ENCODE measurements around the gene RCOR3.
"Not testable (repeated sequence)": the region's sequence is repeated elsewhere in the genome, so short reads cannot be mapped to it uniquely, and the experiment has no call there.

Gene RCOR3

GRCh38 chr1:211292411-211292810, 33.2 kb downstream of the RCOR3 start:
- H3K9ac ChIP-seq (ENCODE audit: low read depth, low read length), result no peak overlapping the region
- no peaks in the 10 kb centered on the region for H3K9me3 ChIP-seq (ENCODE audit: control insufficient read depth, insufficient read depth, low read length)
- H3K4me3 ChIP-seq (ENCODE audit: low read depth, low read length), result no peak overlapping the region
- H3K27me3 ChIP-seq (ENCODE audit: control insufficient read depth, insufficient read depth, low read length), result no peaks in the 10 kb centered on the region
- no peaks in the 10 kb centered on the region; the same call in 1 of the 2 replicates for H3K4me1 ChIP-seq (ENCODE audit: control insufficient read depth, insufficient read depth, low read length)
- H3K36me3 ChIP-seq (ENCODE audit: control insufficient read depth, insufficient read depth, low read length), result peaks cover 86% of the 10 kb centered on the region
- H3K27ac ChIP-seq (ENCODE audit: low read depth, low read length), result no peak overlapping the region

GRCh38 chr1:211296396-211296795, 37.2 kb downstream of the RCOR3 start:
- H3K36me3 ChIP-seq (ENCODE audit: control insufficient read depth, insufficient read depth, low read length), result peaks cover 71% of the 10 kb centered on the region
- no peak overlapping the region for H3K4me3 ChIP-seq (ENCODE audit: low read depth, low read length)
- no peak overlapping the region for H3K9ac ChIP-seq (ENCODE audit: low read depth, low read length)
- H3K9me3 ChIP-seq (ENCODE audit: control insufficient read depth, insufficient read depth, low read length), result no peaks in the 10 kb centered on the region
- H3K4me1 ChIP-seq (ENCODE audit: control insufficient read depth, insufficient read depth, low read length), result peaks cover 8% of the 10 kb centered on the region; the same call in 1 of the 2 replicates
- H3K27ac ChIP-seq (ENCODE audit: low read depth, low read length), result no peak overlapping the region
- no peaks in the 10 kb centered on the region for H3K27me3 ChIP-seq (ENCODE audit: control insufficient read depth, insufficient read depth, low read length)

DNA sequence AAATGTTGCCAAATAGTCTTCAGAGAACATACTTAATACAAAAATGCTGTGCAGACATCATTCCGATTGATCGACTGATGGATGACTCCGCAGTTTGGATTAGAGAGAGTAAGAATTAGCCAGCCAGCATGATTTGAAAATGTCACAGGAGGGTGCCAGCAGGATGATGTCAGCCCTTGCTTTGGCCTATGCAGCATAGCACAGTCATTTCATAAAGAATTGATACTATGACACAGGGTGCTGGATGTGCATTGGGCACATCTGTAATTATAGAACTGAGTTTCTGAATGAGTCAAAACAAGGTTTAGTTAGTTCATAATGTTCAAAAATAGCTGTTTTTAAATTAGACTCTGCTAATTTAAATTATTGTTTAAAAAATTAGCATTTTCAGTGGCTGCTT, 45.9 kb downstream of the RCOR3 start:
- Histone ChIP-seq H3K4me1 (ENCODE audit: control insufficient read depth, insufficient read depth, low read length) (peaks cover 4% of the 10 kb centered on the region; the same call in 1 of the 2 replicates), H3K9me3 (ENCODE audit: control insufficient read depth, insufficient read depth, low read length) (no peaks in the 10 kb centered on the region), H3K27ac (ENCODE audit: low read depth, low read length) (no peak overlapping the region), H3K4me3 (ENCODE audit: low read depth, low read length) (no peak overlapping the region), H3K36me3 (ENCODE audit: control insufficient read depth, insufficient read depth, low read length) (peaks cover 58% of the 10 kb centered on the region), H3K9ac (ENCODE audit: low read depth, low read length) (no peak overlapping the region), H3K27me3 (ENCODE audit: control insufficient read depth, insufficient read depth, low read length) (no peaks in the 10 kb centered on the region)

DNA sequence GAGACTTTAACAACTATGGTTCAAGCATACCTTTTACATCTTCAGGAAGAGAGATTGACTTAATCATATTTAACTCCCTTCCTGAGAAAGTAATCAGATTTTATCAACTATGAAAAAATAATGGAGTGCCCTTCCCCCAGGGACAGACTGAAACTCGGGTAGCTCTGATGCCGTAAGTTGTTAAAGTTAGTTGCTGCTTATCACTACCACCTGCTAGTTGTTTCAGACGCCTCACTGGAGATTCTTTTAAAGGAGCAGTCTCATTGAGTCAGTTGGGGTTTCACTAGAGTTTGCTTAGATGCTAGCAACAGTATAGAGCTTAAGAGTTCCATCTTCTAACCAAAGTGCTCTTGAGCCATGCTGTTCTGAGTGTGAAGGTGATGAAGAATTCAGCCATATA, 50.5 kb downstream of the RCOR3 start:
- Histone ChIP-seq H3K27ac (ENCODE audit: low read depth, low read length) (no peak overlapping the region), H3K36me3 (ENCODE audit: control insufficient read depth, insufficient read depth, low read length) (peaks cover 58% of the 10 kb centered on the region), H3K4me3 (ENCODE audit: low read depth, low read length) (no peak overlapping the region), H3K27me3 (ENCODE audit: control insufficient read depth, insufficient read depth, low read length) (no peaks in the 10 kb centered on the region), H3K9ac (ENCODE audit: low read depth, low read length) (no peak overlapping the region), H3K9me3 (ENCODE audit: control insufficient read depth, insufficient read depth, low read length) (no peaks in the 10 kb centered on the region), H3K4me1 (ENCODE audit: control insufficient read depth, insufficient read depth, low read length) (peaks cover 4% of the 10 kb centered on the region; the same call in 1 of the 2 replicates)

- no peak overlapping the region for H3K9ac ChIP-seq (ENCODE audit: low read depth, low read length)
- no peaks in the 10 kb centered on the region for H3K27me3 ChIP-seq (ENCODE audit: control insufficient read depth, insufficient read depth, low read length)
- H3K4me3 ChIP-seq (ENCODE audit: low read depth, low read length), result no peak overlapping the region
- no peaks in the 10 kb centered on the region for H3K4me1 ChIP-seq (ENCODE audit: control insufficient read depth, insufficient read depth, low read length)
- peaks cover 49% of the 10 kb centered on the region for H3K36me3 ChIP-seq (ENCODE audit: control insufficient read depth, insufficient read depth, low read length)
- H3K27ac ChIP-seq (ENCODE audit: low read depth, low read length), result no peak overlapping the region
- no peaks in the 10 kb centered on the region for H3K9me3 ChIP-seq (ENCODE audit: control insufficient read depth, insufficient read depth, low read length)
These were observed 54.2 kb downstream of the RCOR3 start for GRCh38 chr1:211313392-211313791.

GRCh38 chr1:211318576-211319280, 59.6 kb downstream of the RCOR3 start:
- Histone ChIP-seq H3K4me1 (ENCODE audit: control insufficient read depth, insufficient read depth, low read length) (no peaks in the 10 kb centered on the region), H3K27ac (ENCODE audit: low read depth, low read length) (no peak overlapping the region), H3K9ac (ENCODE audit: low read depth, low read length) (no peak overlapping the region), H3K27me3 (ENCODE audit: control insufficient read depth, insufficient read depth, low read length) (no peaks in the 10 kb centered on the region), H3K4me3 (ENCODE audit: low read depth, low read length) (no peak overlapping the region), H3K36me3 (ENCODE audit: control insufficient read depth, insufficient read depth, low read length) (peaks cover 21% of the 10 kb centered on the region), H3K9me3 (ENCODE audit: control insufficient read depth, insufficient read depth, low read length) (no peaks in the 10 kb centered on the region)

DNA sequence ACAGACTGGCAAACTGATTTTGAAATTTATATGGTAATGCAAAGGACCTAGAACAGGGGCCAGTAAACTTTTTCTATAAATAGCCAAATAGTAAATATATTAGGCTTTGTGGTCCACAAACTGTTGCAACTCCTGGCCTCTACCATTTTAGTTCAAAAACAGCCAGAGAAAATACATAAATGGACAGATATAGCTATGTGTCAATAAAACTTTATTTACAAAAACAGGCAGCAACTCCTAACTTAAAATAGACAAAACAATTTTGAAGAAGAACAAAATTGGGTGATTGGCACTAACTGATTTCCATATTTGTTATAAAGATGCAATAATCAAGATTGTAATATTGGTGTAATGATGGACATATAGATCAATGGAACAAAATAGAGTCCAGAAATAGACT, 60.7 kb downstream of the RCOR3 start:
- Histone ChIP-seq H3K27ac (ENCODE audit: low read depth, low read length) (no peak overlapping the region), H3K9ac (ENCODE audit: low read depth, low read length) (no peak overlapping the region), H3K27me3 (ENCODE audit: control insufficient read depth, insufficient read depth, low read length) (no peaks in the 10 kb centered on the region), H3K4me3 (ENCODE audit: low read depth, low read length) (no peak overlapping the region), H3K36me3 (ENCODE audit: control insufficient read depth, insufficient read depth, low read length) (peaks cover 9% of the 10 kb centered on the region; the same call in 1 of the 2 replicates), H3K9me3 (ENCODE audit: control insufficient read depth, insufficient read depth, low read length) (no peaks in the 10 kb centered on the region), H3K4me1 (ENCODE audit: control insufficient read depth, insufficient read depth, low read length) (no peaks in the 10 kb centered on the region)

- H3K9me3 ChIP-seq (ENCODE audit: control insufficient read depth, insufficient read depth, low read length), result no peaks in the 10 kb centered on the region
- no peak overlapping the region for H3K27ac ChIP-seq (ENCODE audit: low read depth, low read length)
- no peaks in the 10 kb centered on the region for H3K36me3 ChIP-seq (ENCODE audit: control insufficient read depth, insufficient read depth, low read length)
- no peaks in the 10 kb centered on the region for H3K4me1 ChIP-seq (ENCODE audit: control insufficient read depth, insufficient read depth, low read length)
- 0 out of 2 replicates have a peak, but pooled peaks cover 5% of the 10 kb centered on the region for H3K27me3 ChIP-seq (ENCODE audit: control insufficient read depth, insufficient read depth, low read length)
- H3K4me3 ChIP-seq (ENCODE audit: low read depth, low read length), result no peak overlapping the region
- no peak overlapping the region for H3K9ac ChIP-seq (ENCODE audit: low read depth, low read length)
These were observed 61.8 kb downstream of the RCOR3 start for GRCh38 chr1:211320980-211321379.

DNA sequence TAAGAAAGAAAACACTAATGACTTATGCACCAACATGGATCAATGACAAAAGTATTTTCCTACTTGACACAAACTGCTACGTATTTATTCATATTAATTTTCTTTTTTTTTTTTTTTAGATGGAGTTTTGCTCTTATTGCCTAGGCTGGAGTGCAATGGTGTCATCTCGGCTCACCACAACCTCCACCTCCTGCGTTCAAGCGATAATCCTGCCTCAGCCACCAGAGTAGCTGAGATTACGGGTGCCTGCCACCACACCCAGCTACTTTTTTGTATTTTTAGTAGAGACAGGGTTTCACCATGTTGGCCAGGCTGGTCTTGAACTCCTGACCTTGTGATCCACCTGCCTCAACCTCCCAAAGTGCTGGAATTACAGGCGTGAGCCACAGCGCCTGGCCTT, 62.5 kb downstream of the RCOR3 start:
- H3K27ac ChIP-seq (ENCODE audit: low read depth, low read length); H3K4me3 ChIP-seq (ENCODE audit: low read depth, low read length); H3K4me1 ChIP-seq (ENCODE audit: control insufficient read depth, insufficient read depth, low read length); H3K36me3 ChIP-seq (ENCODE audit: control insufficient read depth, insufficient read depth, low read length); H3K9me3 ChIP-seq (ENCODE audit: control insufficient read depth, insufficient read depth, low read length); H3K27me3 ChIP-seq (ENCODE audit: control insufficient read depth, insufficient read depth, low read length); H3K9ac ChIP-seq (ENCODE audit: low read depth, low read length): not testable (repeated sequence)

- no peak overlapping the region for H3K27ac ChIP-seq (ENCODE audit: low read depth, low read length)
- 0 out of 2 replicates have a peak, but pooled peaks cover 9% of the 10 kb centered on the region for H3K27me3 ChIP-seq (ENCODE audit: control insufficient read depth, insufficient read depth, low read length)
- no peaks in the 10 kb centered on the region for H3K9me3 ChIP-seq (ENCODE audit: control insufficient read depth, insufficient read depth, low read length)
- no peak overlapping the region for H3K4me3 ChIP-seq (ENCODE audit: low read depth, low read length)
- peaks cover 9% of the 10 kb centered on the region for H3K4me1 ChIP-seq (ENCODE audit: control insufficient read depth, insufficient read depth, low read length)
- no peaks in the 10 kb centered on the region for H3K36me3 ChIP-seq (ENCODE audit: control insufficient read depth, insufficient read depth, low read length)
- no peak overlapping the region for H3K9ac ChIP-seq (ENCODE audit: low read depth, low read length)
These were observed 64.2 kb downstream of the RCOR3 start for GRCh38 chr1:211323156-211324063.

Measured in HUES48 (cell line).